T-helper 1 cell treated with Interleukin-12 subunit alpha and Interleukin-12 subunit beta and Interleukin-4 antibody, amounts not matched to agents 30 ng/mL and 1 ng/mL, for 36 hours (primary cell): ENCODE results near the gene NIN. TPM values are rescaled to one million over a fixed set of nuclear protein-coding genes. Genes with fewer than 3 reads are reported as not detected.

Experiments used
- intact Hi-C: fragments of 100-400 bp; cut with micrococcal nuclease; formaldehyde crosslinking; loops from one replicate; pipeline ENCODE4 v1.15.1; 2024
- total RNA-seq: library from RNA; stranded (reverse); gene quantifications from 2 replicates; pipeline ENCODE4 v1.2.3, GENCODE V29; 2022

NIN gene
- total RNA-seq, 1 donor from 2014 or later, result 74.3 TPM

GRCh38 chr14:50670196-50670865, 160.6 kb downstream of the NIN start:
- intact Hi-C loops, result no loop called here

Other genes with a start within 250 kb of the NIN start
- 6.4 and 7.7 TPM in 2 replicates for gene SAV1, start 162.9 kb downstream of the NIN start, total RNA-seq
- not detected in 2 replicates for gene ABHD12B, start 40.9 kb upstream of the NIN start, total RNA-seq
- not detected in 2 replicates for gene PYGL, start 113.3 kb upstream of the NIN start, total RNA-seq